ENCODE measurements around the gene NTSR1. TPM values are rescaled to one million over a fixed set of nuclear protein-coding genes. Genes with fewer than 3 reads are reported as not detected.

Gene NTSR1
- total RNA-seq, 4 donors from 2014 or later = 0.67 TPM; not detected in 3

DNA sequence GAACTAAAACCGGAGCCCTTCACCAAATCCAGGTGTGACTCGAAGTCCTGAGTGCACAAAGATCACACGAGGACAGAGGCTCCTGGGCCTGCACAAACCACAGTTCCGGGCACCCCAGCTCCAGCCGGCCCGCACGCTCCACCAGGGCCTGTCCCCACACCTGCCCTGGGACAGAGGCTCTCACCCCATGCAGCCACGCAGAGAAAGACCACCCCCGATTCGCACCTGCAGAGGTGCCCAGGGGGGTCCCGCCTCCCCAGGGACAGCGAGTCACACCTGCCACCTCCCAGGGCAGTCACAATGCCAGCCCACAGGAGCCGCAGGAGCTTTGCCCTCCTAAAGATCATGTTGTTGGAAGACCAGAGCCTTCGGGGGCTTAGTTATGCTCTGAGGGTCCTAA lies 62.3 kb downstream of the NTSR1 start:
- peaks cover 23 to 43% of the 10 kb centered on the region in 2 donors for H3K4me1 ChIP-seq
- no peak overlapping the region for H3K27ac ChIP-seq
- TF ChIP-seq, protein P1, sequence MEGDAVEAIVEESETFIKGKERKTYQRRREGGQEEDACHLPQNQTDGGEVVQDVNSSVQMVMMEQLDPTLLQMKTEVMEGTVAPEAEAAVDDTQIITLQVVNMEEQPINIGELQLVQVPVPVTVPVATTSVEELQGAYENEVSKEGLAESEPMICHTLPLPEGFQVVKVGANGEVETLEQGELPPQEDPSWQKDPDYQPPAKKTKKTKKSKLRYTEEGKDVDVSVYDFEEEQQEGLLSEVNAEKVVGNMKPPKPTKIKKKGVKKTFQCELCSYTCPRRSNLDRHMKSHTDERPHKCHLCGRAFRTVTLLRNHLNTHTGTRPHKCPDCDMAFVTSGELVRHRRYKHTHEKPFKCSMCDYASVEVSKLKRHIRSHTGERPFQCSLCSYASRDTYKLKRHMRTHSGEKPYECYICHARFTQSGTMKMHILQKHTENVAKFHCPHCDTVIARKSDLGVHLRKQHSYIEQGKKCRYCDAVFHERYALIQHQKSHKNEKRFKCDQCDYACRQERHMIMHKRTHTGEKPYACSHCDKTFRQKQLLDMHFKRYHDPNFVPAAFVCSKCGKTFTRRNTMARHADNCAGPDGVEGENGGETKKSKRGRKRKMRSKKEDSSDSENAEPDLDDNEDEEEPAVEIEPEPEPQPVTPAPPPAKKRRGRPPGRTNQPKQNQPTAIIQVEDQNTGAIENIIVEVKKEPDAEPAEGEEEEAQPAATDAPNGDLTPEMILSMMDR (IDR thresholded peaks at IDR 0.05) = no peak
- no peak for TF ChIP-seq POLR2A (IDR thresholded peaks at IDR 0.05)
- no peaks in the 10 kb centered on the region for H3K27me3 ChIP-seq
- intact Hi-C loops (cut with DNase I) = no loop called here
- no peak overlapping the region for H3K4me3 ChIP-seq (replicated peaks in 1 of 3)
- 86 to 89% methylated on average over 11 to 12 of the region's 14 CpGs for WGBS, 2 donors
- no peaks in the 10 kb centered on the region for H3K9me3 ChIP-seq
- DNase-seq = no peak
- H3K36me3 ChIP-seq = no peaks in the 10 kb centered on the region

- H3K36me3 ChIP-seq = no peaks in the 10 kb centered on the region
- WGBS, 2 donors = 84 to 86% methylated on average over 16 to 25 of the region's 25 CpGs
- no peaks in the 10 kb centered on the region for H3K27me3 ChIP-seq
- H3K9me3 ChIP-seq = no peaks in the 10 kb centered on the region
- intact Hi-C loops (cut with DNase I) = no loop called here
- DNase-seq = no peak
- peak overlapping the region in 1 of 3 donors; percentile 59 for H3K27ac ChIP-seq
- H3K4me3 ChIP-seq (replicated peaks in 1 of 3) = no peak overlapping the region
- H3K4me1 ChIP-seq = peaks cover 23 to 43% of the 10 kb centered on the region in 2 donors
- TF ChIP-seq, protein P1 (IDR thresholded peaks at IDR 0.05) = no peak
- TF ChIP-seq POLR2A (IDR thresholded peaks at IDR 0.05) = no peak
Measured at GRCh38 chr20:62771396-62772102, 62.9 kb downstream of the NTSR1 start.

DNA sequence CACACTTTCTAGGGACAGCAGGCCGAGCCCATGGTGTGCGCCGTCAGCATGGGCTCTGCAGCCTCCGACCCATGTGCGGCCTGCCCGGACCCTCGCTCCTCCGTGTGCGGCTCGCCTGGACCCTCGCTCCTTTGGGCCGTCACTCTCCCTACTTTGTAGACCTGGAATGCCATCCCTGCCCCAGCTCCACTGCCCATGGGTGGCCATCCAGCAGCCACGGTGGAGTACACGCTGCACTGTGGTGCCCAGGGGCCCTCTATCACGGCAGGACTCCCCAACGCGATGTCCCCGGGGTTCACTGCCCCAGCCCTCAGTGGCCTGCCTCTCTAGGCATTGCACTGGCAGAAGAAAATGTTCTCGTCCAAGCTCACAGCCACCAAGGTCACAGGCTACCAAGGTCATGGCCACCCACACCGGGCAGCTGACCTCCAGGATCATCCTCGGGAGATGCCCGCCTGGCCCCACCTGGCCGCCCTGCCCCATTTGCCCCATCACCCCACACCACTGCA lies 63.5 kb downstream of the NTSR1 start:
- Histone ChIP-seq H3K9me3 (no peaks in the 10 kb centered on the region), H3K4me1 (peaks cover 23 to 43% of the 10 kb centered on the region in 2 donors), H3K4me3 (replicated peaks in 1 of 3) (no peak overlapping the region), H3K27ac (peak overlapping the region in 2 of 3 donors; percentile 59 to 77), H3K27me3 (no peaks in the 10 kb centered on the region), H3K36me3 (no peaks in the 10 kb centered on the region)
- intact Hi-C loops (cut with DNase I) = no loop called here
- 85 to 94% methylated on average over 16 to 21 of the region's 23 CpGs for WGBS, 2 donors
- TF ChIP-seq, protein P1 (IDR thresholded peaks at IDR 0.05) = no peak
- no peak for TF ChIP-seq POLR2A (IDR thresholded peaks at IDR 0.05)
- DNase-seq = no peak

DNA sequence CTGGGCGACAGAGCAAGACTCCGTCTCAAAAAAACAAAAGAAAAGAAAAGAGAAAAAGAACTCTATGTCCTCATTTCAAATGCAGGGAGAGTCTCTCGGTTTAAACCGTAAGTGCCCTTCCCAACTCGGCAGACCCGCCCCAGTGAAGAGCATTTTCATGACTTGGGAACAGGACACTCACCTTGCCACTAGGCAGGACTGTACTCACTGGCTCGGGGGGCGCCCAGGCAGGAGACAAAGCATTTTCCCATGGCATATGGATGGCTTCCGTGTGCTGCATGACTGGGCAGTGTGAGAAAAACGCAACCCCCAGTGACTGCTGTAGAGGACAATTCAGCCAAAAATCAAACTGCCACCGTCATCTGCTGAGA lies 64.0 kb downstream of the NTSR1 start:
- peak; percentile 60 to 63 for DNase-seq
- 43 to 46% methylated on average over 11 of the region's 11 CpGs for WGBS, 2 donors
- Histone ChIP-seq H3K9me3 (no peaks in the 10 kb centered on the region), H3K4me1 (peaks cover 23 to 43% of the 10 kb centered on the region in 2 donors), H3K27ac (peak overlapping the region; percentile 35 to 77 (median 59)), H3K27me3 (no peaks in the 10 kb centered on the region), H3K36me3 (no peaks in the 10 kb centered on the region), H3K4me3 (replicated peaks in 1 of 3) (no peak overlapping the region)
- intact Hi-C loops (cut with DNase I) = no loop called here
- TF ChIP-seq POLR2A (IDR thresholded peaks at IDR 0.05) = no peak
- TF ChIP-seq, protein P1 (IDR thresholded peaks at IDR 0.05) = no peak
